Activated CD4-positive, alpha-beta memory T cell treated with anti-CD3 and anti-CD28 coated beads, Interleukin-2, amount 10 ng/mL, durations not matched to agents 7 days and 5 days (primary cell): ENCODE measurements around the gene CFAP73. TPM values are rescaled to one million over a fixed set of nuclear protein-coding genes. Genes with fewer than 3 reads are reported as not detected.

Experiments
- CTCF ChIA-PET: fragments of 350-600 bp; sonication (Branson Sonifier 250); formaldehyde crosslinking; loops from one replicate; lab custom pipeline; 2021; ENCODE audit warnings: antibody characterized with exemption, inconsistent platforms; lab: Charles Lee
- POLR2A ChIA-PET: fragments of 350-600 bp; sonication (Branson Sonifier 250); formaldehyde crosslinking; loops from one replicate; lab custom pipeline; 2021; ENCODE audit warnings: antibody characterized with exemption; lab: Charles Lee
- DNase-seq: peaks from one replicate; pipeline ENCODE4 v3.0.0-alpha.2; 2020
- H3K27ac Mint-ChIP-seq: one replicate; pipeline ENCODE4 v1.8.0; 2021; ENCODE audit warnings: mild to moderate bottlenecking, mixed read lengths
- H3K27me3 Mint-ChIP-seq: one replicate; pipeline ENCODE4 v1.8.0; 2021; ENCODE audit warnings: mixed read lengths
- H3K36me3 Mint-ChIP-seq: one replicate; pipeline ENCODE4 v1.8.0; 2021; ENCODE audit warnings: low read depth, mixed read lengths
- H3K4me1 Mint-ChIP-seq: one replicate; pipeline ENCODE4 v1.8.0; 2021; ENCODE audit warnings: mixed read lengths
- H3K4me3 Mint-ChIP-seq: one replicate; pipeline ENCODE4 v1.8.0; 2021; ENCODE audit warnings: mild to moderate bottlenecking, mixed read lengths
- H3K9me3 Mint-ChIP-seq: one replicate; pipeline ENCODE4 v1.8.0; 2021; ENCODE audit warnings: mixed read lengths
- total RNA-seq, 2 experiments: library from RNA; stranded (reverse); gene quantifications; one replicate each; pipeline ENCODE4 v1.2.3, GENCODE V29; 2021

The CFAP73 gene
- total RNA-seq, 2 experiments from 2014 or later: 0.23 to 0.28 TPM

- DNase-seq: no peak
- POLR2A ChIA-PET: no interaction called here
- no peaks in the 10 kb centered on the region for H3K9me3 Mint-ChIP-seq
- H3K4me3 Mint-ChIP-seq: no peak overlapping the region
- CTCF ChIA-PET: no interaction called here
- peaks cover 6% of the 10 kb centered on the region for H3K27me3 Mint-ChIP-seq
- no peaks in the 10 kb centered on the region for H3K4me1 Mint-ChIP-seq
- no peaks in the 10 kb centered on the region for H3K36me3 Mint-ChIP-seq
- no peak overlapping the region for H3K27ac Mint-ChIP-seq
Measured at GRCh38 chr12:113129664-113130456, 19.7 kb upstream of the CFAP73 start.

- Mint-ChIP-seq H3K27me3 (peaks cover 6% of the 10 kb centered on the region), H3K27ac (no peak overlapping the region), H3K4me3 (no peak overlapping the region), H3K36me3 (no peaks in the 10 kb centered on the region), H3K4me1 (peaks cover 2% of the 10 kb centered on the region), H3K9me3 (no peaks in the 10 kb centered on the region)
- ChIA-PET CTCF (no interaction called here), POLR2A (no interaction called here)
- DNase-seq: no peak
Measured at GRCh38 chr12:113130457-113131135, 18.9 kb upstream of the CFAP73 start.

GRCh38 chr12:113131556-113131955, 18.0 kb upstream of the CFAP73 start:
- Mint-ChIP-seq H3K36me3 (no peaks in the 10 kb centered on the region), H3K9me3 (no peaks in the 10 kb centered on the region), H3K4me1 (peaks cover 10% of the 10 kb centered on the region), H3K27ac (no peak overlapping the region), H3K4me3 (no peak overlapping the region), H3K27me3 (peaks cover 11% of the 10 kb centered on the region)
- POLR2A ChIA-PET: no interaction called here
- CTCF ChIA-PET: no interaction called here
- no peak for DNase-seq

- DNase-seq: no peak
- no peaks in the 10 kb centered on the region for H3K9me3 Mint-ChIP-seq
- POLR2A ChIA-PET: no interaction called here
- H3K36me3 Mint-ChIP-seq: no peaks in the 10 kb centered on the region
- CTCF ChIA-PET: interaction anchor here (1.6 kb wide), 1 partner anchor 140 kb away, joined by 3 read pairs; no protein-coding TSS in a partner anchor
- H3K27ac Mint-ChIP-seq: no peak overlapping the region
- H3K4me1 Mint-ChIP-seq: peaks cover 13% of the 10 kb centered on the region
- H3K4me3 Mint-ChIP-seq: no peak overlapping the region
- H3K27me3 Mint-ChIP-seq: peaks cover 11% of the 10 kb centered on the region
Measured at GRCh38 chr12:113133036-113133435, 16.5 kb upstream of the CFAP73 start.

- no peak overlapping the region for H3K4me3 Mint-ChIP-seq
- H3K9me3 Mint-ChIP-seq: no peaks in the 10 kb centered on the region
- H3K27ac Mint-ChIP-seq: no peak overlapping the region
- ChIA-PET POLR2A (no interaction called here), CTCF (interaction anchor here (1.6 to 1.7 kb wide), 2 partner anchors 11 to 141 kb away, joined by 3 to 4 read pairs; no protein-coding TSS in a partner anchor)
- no peaks in the 10 kb centered on the region for H3K36me3 Mint-ChIP-seq
- H3K27me3 Mint-ChIP-seq: peaks cover 7% of the 10 kb centered on the region
- DNase-seq: no peak
- peaks cover 13% of the 10 kb centered on the region for H3K4me1 Mint-ChIP-seq
Measured at GRCh38 chr12:113133666-113134065, 15.9 kb upstream of the CFAP73 start.

GRCh38 chr12:113134071-113134470, 15.5 kb upstream of the CFAP73 start:
- DNase-seq: no peak
- ChIA-PET CTCF (interaction anchor here (0.8 to 1.7 kb wide), 4 partner anchors 11 to 141 kb away, joined by 3 to 5 read pairs (median 4); no protein-coding TSS in a partner anchor), POLR2A (no interaction called here)
- no peaks in the 10 kb centered on the region for H3K36me3 Mint-ChIP-seq
- H3K4me1 Mint-ChIP-seq: peaks cover 13% of the 10 kb centered on the region
- no peak overlapping the region for H3K27ac Mint-ChIP-seq
- peaks cover 6% of the 10 kb centered on the region for H3K27me3 Mint-ChIP-seq
- no peaks in the 10 kb centered on the region for H3K9me3 Mint-ChIP-seq
- no peak overlapping the region for H3K4me3 Mint-ChIP-seq

GRCh38 chr12:113134521-113134951, 15.0 kb upstream of the CFAP73 start:
- no peaks in the 10 kb centered on the region for H3K9me3 Mint-ChIP-seq
- no peaks in the 10 kb centered on the region for H3K36me3 Mint-ChIP-seq
- H3K4me3 Mint-ChIP-seq: no peak overlapping the region
- no peak for DNase-seq
- ChIA-PET CTCF (interaction anchor here (0.8 to 2.0 kb wide), 4 partner anchors 10 to 86 kb away, joined by 3 to 10 read pairs (median 4); no protein-coding TSS in a partner anchor), POLR2A (no interaction called here)
- H3K4me1 Mint-ChIP-seq: peaks cover 13% of the 10 kb centered on the region
- H3K27me3 Mint-ChIP-seq: peaks cover 6% of the 10 kb centered on the region
- H3K27ac Mint-ChIP-seq: no peak overlapping the region

GRCh38 chr12:113135178-113136127, 14.1 kb upstream of the CFAP73 start, which contains the start of gene RASAL1:
Gene RASAL1 (minus strand): TSS chr12:113135761. CDS start chr12:113135462, 299 bp downstream.
- no peaks in the 10 kb centered on the region for H3K36me3 Mint-ChIP-seq
- H3K4me3 Mint-ChIP-seq: peak within 1 kb of the TSS; percentile 54
- H3K9me3 Mint-ChIP-seq: no peaks in the 10 kb centered on the region
- POLR2A ChIA-PET: no interaction called here
- H3K4me1 Mint-ChIP-seq: peaks cover 14% of the 10 kb centered on the region
- H3K27me3 Mint-ChIP-seq: peaks cover 6% of the 10 kb centered on the region
- H3K27ac Mint-ChIP-seq: no peak within 1 kb of the TSS
- DNase-seq: peak; percentile 66
- CTCF ChIA-PET: interaction anchor here (0.8 to 2.0 kb wide), 5 partner anchors 9 to 87 kb away, joined by 3 to 10 read pairs (median 4); no protein-coding TSS in a partner anchor

- POLR2A ChIA-PET: no interaction called here
- Mint-ChIP-seq H3K27ac (no peak overlapping the region), H3K27me3 (peaks cover 6% of the 10 kb centered on the region), H3K36me3 (no peaks in the 10 kb centered on the region), H3K9me3 (no peaks in the 10 kb centered on the region), H3K4me1 (peaks cover 14% of the 10 kb centered on the region), H3K4me3 (peak overlapping the region; percentile 54)
- peak; percentile 54 for DNase-seq
- CTCF ChIA-PET: interaction anchor here (1.2 to 2.0 kb wide), 2 partner anchors 17 to 38 kb away, joined by 3 to 10 read pairs; no protein-coding TSS in a partner anchor
Measured at GRCh38 chr12:113136128-113136989, 13.2 kb upstream of the CFAP73 start.

- POLR2A ChIA-PET: interaction anchor here (1.2 kb wide), 1 partner anchor 17 kb away, joined by 4 read pairs; no protein-coding TSS in a partner anchor
- H3K4me3 Mint-ChIP-seq: no peak overlapping the region
- H3K27ac Mint-ChIP-seq: no peak overlapping the region
- H3K4me1 Mint-ChIP-seq: peaks cover 14% of the 10 kb centered on the region
- H3K27me3 Mint-ChIP-seq: peaks cover 6% of the 10 kb centered on the region
- H3K9me3 Mint-ChIP-seq: no peaks in the 10 kb centered on the region
- H3K36me3 Mint-ChIP-seq: no peaks in the 10 kb centered on the region
- CTCF ChIA-PET: interaction anchor here (1.7 kb wide), 1 partner anchor 16 kb away, joined by 5 read pairs; no protein-coding TSS in a partner anchor
- no peak for DNase-seq
Measured at GRCh38 chr12:113136990-113137511, 12.5 kb upstream of the CFAP73 start.
